ENCODE results near the gene GNS. TPM values are rescaled to one million over a fixed set of nuclear protein-coding genes. Genes with fewer than 3 reads are reported as not detected.

GNS gene
- polyA plus RNA-seq, 3 donors = 157 to 181 (median 172) TPM

- no peak for DNase-seq (ENCODE audit: extremely low read depth in 1 of 11, low read depth in 9 of 11, low spot score in 4 of 11)
Observed at GRCh38 chr12:64745980-64746379, 13.2 kb downstream of the GNS start.

GRCh38 chr12:64745259-64745807 lies 13.9 kb downstream of the GNS start:
- no peak for DNase-seq (ENCODE audit: extremely low read depth in 1 of 11, low read depth in 9 of 11, low spot score in 4 of 11)

GRCh38 chr12:64744422-64745258 lies 14.6 kb downstream of the GNS start:
- no peak for DNase-seq (ENCODE audit: extremely low read depth in 1 of 11, low read depth in 9 of 11, low spot score in 4 of 11)

- DNase-seq (ENCODE audit: extremely low read depth in 1 of 11, low read depth in 9 of 11, low spot score in 4 of 11) = no peak
Observed at GRCh38 chr12:64743206-64743605, 16.0 kb downstream of the GNS start.

- DNase-seq (ENCODE audit: extremely low read depth in 1 of 11, low read depth in 9 of 11, low spot score in 4 of 11) = no peak
Observed at GRCh38 chr12:64742416-64742815, 16.8 kb downstream of the GNS start.

- no peak for DNase-seq (ENCODE audit: extremely low read depth in 1 of 11, low read depth in 9 of 11, low spot score in 4 of 11)
Observed at GRCh38 chr12:64740646-64741045, 18.6 kb downstream of the GNS start.

- no peak for DNase-seq (ENCODE audit: extremely low read depth in 1 of 11, low read depth in 9 of 11, low spot score in 4 of 11)
Observed at GRCh38 chr12:64739778-64740177, 19.4 kb downstream of the GNS start.

GRCh38 chr12:64737539-64737938 lies 21.7 kb downstream of the GNS start:
- DNase-seq (ENCODE audit: extremely low read depth in 1 of 11, low read depth in 9 of 11, low spot score in 4 of 11) = no peak

GRCh38 chr12:64736771-64737170 lies 22.4 kb downstream of the GNS start:
- no peak for DNase-seq (ENCODE audit: extremely low read depth in 1 of 11, low read depth in 9 of 11, low spot score in 4 of 11)

GRCh38 chr12:64735442-64735841 lies 23.8 kb downstream of the GNS start:
- no peak for DNase-seq (ENCODE audit: extremely low read depth in 1 of 11, low read depth in 9 of 11, low spot score in 4 of 11)

GRCh38 chr12:64733857-64734256 lies 25.3 kb downstream of the GNS start:
- DNase-seq (ENCODE audit: extremely low read depth in 1 of 11, low read depth in 9 of 11, low spot score in 4 of 11) = no peak

GRCh38 chr12:64731683-64732082 lies 27.5 kb downstream of the GNS start:
- no peak for DNase-seq (ENCODE audit: extremely low read depth in 1 of 11, low read depth in 9 of 11, low spot score in 4 of 11)

GRCh38 chr12:64730588-64730969 lies 28.6 kb downstream of the GNS start:
- no peak for DNase-seq (ENCODE audit: extremely low read depth in 1 of 11, low read depth in 9 of 11, low spot score in 4 of 11)

- no peak for DNase-seq (ENCODE audit: extremely low read depth in 1 of 11, low read depth in 9 of 11, low spot score in 4 of 11)
Observed at GRCh38 chr12:64729909-64730587, 29.2 kb downstream of the GNS start.

- no peak for DNase-seq (ENCODE audit: extremely low read depth in 1 of 11, low read depth in 9 of 11, low spot score in 4 of 11)
Observed at GRCh38 chr12:64724201-64724745, 34.9 kb downstream of the GNS start.

GRCh38 chr12:64723630-64724029 lies 35.6 kb downstream of the GNS start:
- DNase-seq (ENCODE audit: extremely low read depth in 1 of 11, low read depth in 9 of 11, low spot score in 4 of 11) = no peak

GRCh38 chr12:64722835-64723234 lies 36.4 kb downstream of the GNS start:
- DNase-seq (ENCODE audit: extremely low read depth in 1 of 11, low read depth in 9 of 11, low spot score in 4 of 11) = no peak

- DNase-seq (ENCODE audit: extremely low read depth in 1 of 11, low read depth in 9 of 11, low spot score in 4 of 11) = no peak
Observed at GRCh38 chr12:64720884-64721283, 38.3 kb downstream of the GNS start.

GRCh38 chr12:64718649-64719048 lies 40.6 kb downstream of the GNS start:
- no peak for DNase-seq (ENCODE audit: extremely low read depth in 1 of 11, low read depth in 9 of 11, low spot score in 4 of 11)

GRCh38 chr12:64716839-64717455 lies 42.3 kb downstream of the GNS start:
- no peak for DNase-seq (ENCODE audit: extremely low read depth in 1 of 11, low read depth in 9 of 11, low spot score in 4 of 11)
